DND-41 (cell line): Measurements from ENCODE around the gene ZFAND6.

Experiments
- EZH2 ChIP-seq: IDR thresholded peaks from 3 replicates; pipeline ENCODE4 v1.6.1; 2012; ENCODE audit warnings: borderline replicate concordance, low read depth, mild to moderate bottlenecking, moderate library complexity, low read length, inconsistent platforms; ENCODE audit not compliant: severe bottlenecking
- TF ChIP-seq, protein P1 (sequence below): IDR thresholded peaks from 2 replicates; pipeline ENCODE4 v1.5.1; 2012; ENCODE audit warnings: borderline replicate concordance, low read length, moderate library complexity, mild to moderate bottlenecking; ENCODE audit not compliant: poor library complexity, severe bottlenecking; ENCODE audit errors: extremely low read depth

DNA sequence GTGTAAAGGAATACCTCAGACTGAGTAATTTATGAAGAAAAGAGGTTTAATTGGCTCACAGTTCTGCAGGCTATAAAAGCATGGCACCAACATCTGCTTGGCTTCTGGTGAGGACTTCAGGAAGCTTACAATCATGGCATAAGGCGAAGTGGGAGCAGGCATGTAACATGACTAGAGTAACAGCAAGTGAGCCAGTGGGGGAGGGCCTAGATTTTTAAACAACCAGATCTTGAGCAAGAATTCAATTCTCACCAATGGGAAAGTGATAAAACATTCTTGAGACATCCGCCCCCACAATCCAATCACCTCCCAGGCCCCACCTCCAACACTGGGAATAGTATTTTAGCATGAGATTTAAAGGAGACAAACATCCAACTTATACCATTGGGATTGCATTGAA is 44.3 kb upstream of the ZFAND6 start:
- TF ChIP-seq, protein P1, sequence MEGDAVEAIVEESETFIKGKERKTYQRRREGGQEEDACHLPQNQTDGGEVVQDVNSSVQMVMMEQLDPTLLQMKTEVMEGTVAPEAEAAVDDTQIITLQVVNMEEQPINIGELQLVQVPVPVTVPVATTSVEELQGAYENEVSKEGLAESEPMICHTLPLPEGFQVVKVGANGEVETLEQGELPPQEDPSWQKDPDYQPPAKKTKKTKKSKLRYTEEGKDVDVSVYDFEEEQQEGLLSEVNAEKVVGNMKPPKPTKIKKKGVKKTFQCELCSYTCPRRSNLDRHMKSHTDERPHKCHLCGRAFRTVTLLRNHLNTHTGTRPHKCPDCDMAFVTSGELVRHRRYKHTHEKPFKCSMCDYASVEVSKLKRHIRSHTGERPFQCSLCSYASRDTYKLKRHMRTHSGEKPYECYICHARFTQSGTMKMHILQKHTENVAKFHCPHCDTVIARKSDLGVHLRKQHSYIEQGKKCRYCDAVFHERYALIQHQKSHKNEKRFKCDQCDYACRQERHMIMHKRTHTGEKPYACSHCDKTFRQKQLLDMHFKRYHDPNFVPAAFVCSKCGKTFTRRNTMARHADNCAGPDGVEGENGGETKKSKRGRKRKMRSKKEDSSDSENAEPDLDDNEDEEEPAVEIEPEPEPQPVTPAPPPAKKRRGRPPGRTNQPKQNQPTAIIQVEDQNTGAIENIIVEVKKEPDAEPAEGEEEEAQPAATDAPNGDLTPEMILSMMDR, result no peak
- TF ChIP-seq EZH2, result no peak
